HG03135 (cell line): ENCODE results near the gene RBPJL.

Experiments
- ATAC-seq: cut with Tn5 transposase; IDR thresholded peaks from one replicate; pipeline ENCODE4 v1.9.1; 2021; ENCODE audit warnings: mild to moderate bottlenecking, moderate library complexity; ENCODE audit not compliant: unreplicated experiment

Gene RBPJL

GRCh38 chr20:45358282-45359068, 51.8 kb downstream of the RBPJL start:
- ATAC-seq, result no peak

GRCh38 chr20:45359069-45359405, 52.4 kb downstream of the RBPJL start:
- no peak for ATAC-seq

GRCh38 chr20:45359406-45360148, 52.9 kb downstream of the RBPJL start:
- ATAC-seq, result no peak

GRCh38 chr20:45361793-45362192, 55.2 kb downstream of the RBPJL start:
- no peak for ATAC-seq

- ATAC-seq, result peak; percentile 87
Measured at GRCh38 chr20:45362804-45363610, 56.4 kb downstream of the RBPJL start, which contains the start of gene SYS1. SYS1 (plus strand) TSS chr20:45363156; CDS start chr20:45363532, 376 bp downstream.

GRCh38 chr20:45363611-45364492, 57.2 kb downstream of the RBPJL start:
- no peak for ATAC-seq

GRCh38 chr20:45365444-45365970, 58.9 kb downstream of the RBPJL start:
- no peak for ATAC-seq

- no peak for ATAC-seq
Measured at GRCh38 chr20:45366192-45366591, 59.6 kb downstream of the RBPJL start.

GRCh38 chr20:45366631-45367030, 60.0 kb downstream of the RBPJL start:
- ATAC-seq, result no peak

- ATAC-seq, result no peak
Measured at GRCh38 chr20:45367126-45367525, 60.5 kb downstream of the RBPJL start.
